Endothelial cell of umbilical vein (primary cell): ENCODE measurements around the gene ALDH1L1.

ENCODE experiments used
- EZH2 ChIP-seq: IDR thresholded peaks from 2 replicates; pipeline ENCODE4 v1.6.1; 2012; ENCODE audit warnings: borderline replicate concordance, low read depth, mild to moderate bottlenecking, moderate library complexity, low read length, inconsistent platforms; ENCODE audit not compliant: severe bottlenecking
- FOS ChIP-seq: IDR thresholded peaks from 2 replicates; pipeline ENCODE4 v1.6.1; 2011; ENCODE audit warnings: mild to moderate bottlenecking, low read length, moderate library complexity, borderline replicate concordance; ENCODE audit not compliant: insufficient read depth
- MAX ChIP-seq: IDR thresholded peaks from 2 replicates; pipeline ENCODE4 v1.6.1; 2011; ENCODE audit not compliant: insufficient read depth, insufficient read length
- POLR2A ChIP-seq: IDR thresholded peaks from 2 replicates; pipeline ENCODE4 v1.6.1; 2012; ENCODE audit warnings: low read depth, mild to moderate bottlenecking, control low read depth, low read length
- POLR2AphosphoS5 ChIP-seq: IDR thresholded peaks from 2 replicates; pipeline ENCODE4 v1.6.1; 2012; ENCODE audit warnings: low read depth, mild to moderate bottlenecking, control low read depth, low read length, moderate library complexity; ENCODE audit not compliant: insufficient read depth
- TF ChIP-seq, protein P1 (sequence below), 2 donors: IDR thresholded peaks; 1 replicate in 1 of 2; 2 replicates in 1 of 2; pipeline ENCODE4 v1.5.1; 2011; ENCODE audit warnings: low read length in 2 of 2, mild to moderate bottlenecking in 2 of 2, moderate library complexity in 2 of 2, control low read depth in 1 of 2, inconsistent platforms in 1 of 2, low read depth in 1 of 2; ENCODE audit not compliant: insufficient read depth in 1 of 2; ENCODE audit errors: extremely low read depth in 1 of 2

DNA sequence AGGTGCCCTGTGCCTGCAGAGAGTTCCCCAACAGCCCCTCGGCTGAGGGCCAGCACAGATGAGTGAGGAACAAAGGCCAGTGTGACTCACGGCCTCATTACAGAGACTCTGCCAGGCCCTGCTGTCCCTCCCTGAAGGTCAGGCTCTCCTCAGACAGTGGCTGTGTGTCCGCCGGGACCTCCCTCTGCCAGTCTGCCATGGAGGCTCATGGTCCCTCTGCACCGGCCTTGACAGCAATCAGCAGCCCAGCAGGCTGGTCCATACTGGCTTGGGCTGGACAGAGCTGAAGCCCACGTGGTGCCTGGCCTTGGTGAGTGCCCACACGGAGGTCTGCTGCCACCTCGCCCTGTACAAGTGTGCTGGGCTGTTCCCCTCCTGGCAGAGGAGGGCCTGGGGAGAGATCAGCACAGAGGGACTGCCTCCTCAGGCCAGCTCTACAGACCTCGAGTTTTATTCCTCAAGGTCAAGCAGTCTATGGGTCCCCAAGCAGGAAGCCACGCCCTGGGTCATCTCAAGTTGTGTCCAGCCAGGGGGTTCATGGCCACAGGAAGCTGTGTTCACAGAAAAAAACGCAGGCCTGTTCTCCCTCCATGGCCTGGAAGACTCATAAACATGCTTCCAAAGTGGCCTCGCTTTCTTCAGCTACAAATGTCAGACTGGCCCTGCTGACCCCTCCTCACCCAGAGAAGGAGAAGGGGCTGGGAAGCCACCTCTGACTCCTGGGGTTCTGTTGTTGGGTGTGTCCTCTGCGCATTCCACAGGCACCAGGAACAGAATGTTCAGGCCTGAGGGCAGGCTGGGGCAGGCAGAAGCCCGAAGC lies 123.5 kb downstream of the ALDH1L1 start:
- TF ChIP-seq POLR2A (no peak), POLR2AphosphoS5 (no peak), MAX (no peak), FOS (no peak), EZH2 (no peak)
- TF ChIP-seq, protein P1, sequence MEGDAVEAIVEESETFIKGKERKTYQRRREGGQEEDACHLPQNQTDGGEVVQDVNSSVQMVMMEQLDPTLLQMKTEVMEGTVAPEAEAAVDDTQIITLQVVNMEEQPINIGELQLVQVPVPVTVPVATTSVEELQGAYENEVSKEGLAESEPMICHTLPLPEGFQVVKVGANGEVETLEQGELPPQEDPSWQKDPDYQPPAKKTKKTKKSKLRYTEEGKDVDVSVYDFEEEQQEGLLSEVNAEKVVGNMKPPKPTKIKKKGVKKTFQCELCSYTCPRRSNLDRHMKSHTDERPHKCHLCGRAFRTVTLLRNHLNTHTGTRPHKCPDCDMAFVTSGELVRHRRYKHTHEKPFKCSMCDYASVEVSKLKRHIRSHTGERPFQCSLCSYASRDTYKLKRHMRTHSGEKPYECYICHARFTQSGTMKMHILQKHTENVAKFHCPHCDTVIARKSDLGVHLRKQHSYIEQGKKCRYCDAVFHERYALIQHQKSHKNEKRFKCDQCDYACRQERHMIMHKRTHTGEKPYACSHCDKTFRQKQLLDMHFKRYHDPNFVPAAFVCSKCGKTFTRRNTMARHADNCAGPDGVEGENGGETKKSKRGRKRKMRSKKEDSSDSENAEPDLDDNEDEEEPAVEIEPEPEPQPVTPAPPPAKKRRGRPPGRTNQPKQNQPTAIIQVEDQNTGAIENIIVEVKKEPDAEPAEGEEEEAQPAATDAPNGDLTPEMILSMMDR (IDR thresholded peaks at IDR 0.05; ENCODE audit: extremely low read depth in 1 of 2, insufficient read depth in 1 of 2, low read depth in 1 of 2, low read length in 2 of 2) = no peak
